HG03469 (cell line): ENCODE data around the gene STYX.
A peak's percentile ranks its signal among the peaks of the same experiment; 100 is the strongest.

Experiments used
- ATAC-seq: cut with Tn5 transposase; IDR thresholded peaks from one replicate; pipeline ENCODE4 v1.9.1; 2021; ENCODE audit warnings: mild to moderate bottlenecking, moderate library complexity, moderate number of reproducible peaks; ENCODE audit not compliant: unreplicated experiment

The STYX gene

GRCh38 chr14:52729925-52730708 is at the start of gene STYX:
Gene STYX, plus strand, starts transcription at chr14:52730166. Its CDS starts 309 bp downstream, at chr14:52730475.
- peak; percentile 90 for ATAC-seq

GRCh38 chr14:52683985-52684520 is 45.9 kb upstream of the STYX start:
- no peak for ATAC-seq

GRCh38 chr14:52686176-52686575 is 43.8 kb upstream of the STYX start:
- ATAC-seq = no peak

- no peak for ATAC-seq
Measured at GRCh38 chr14:52690983-52691760, 38.8 kb upstream of the STYX start.

- ATAC-seq = no peak
Measured at GRCh38 chr14:52692248-52692962, 37.6 kb upstream of the STYX start.

GRCh38 chr14:52693036-52693435 is 36.9 kb upstream of the STYX start:
- ATAC-seq = no peak

- ATAC-seq = no peak
Measured at GRCh38 chr14:52693532-52693931, 36.4 kb upstream of the STYX start.

- peak; percentile 40 for ATAC-seq
Measured at GRCh38 chr14:52694761-52695480, 35.0 kb upstream of the STYX start.

- peak; percentile 42 for ATAC-seq
Measured at GRCh38 chr14:52695481-52696091, 34.4 kb upstream of the STYX start, which contains the start of gene ERO1A. Gene ERO1A, minus strand, starts transcription at chr14:52695558. Its CDS starts 77 bp downstream, at chr14:52695481.

- ATAC-seq = no peak
Measured at GRCh38 chr14:52700701-52701172, 29.2 kb upstream of the STYX start.

- ATAC-seq = no peak
Measured at GRCh38 chr14:52701223-52701622, 28.7 kb upstream of the STYX start.

- no peak for ATAC-seq
Measured at GRCh38 chr14:52703225-52703624, 26.7 kb upstream of the STYX start.

GRCh38 chr14:52703664-52704063 is 26.3 kb upstream of the STYX start:
- no peak for ATAC-seq

GRCh38 chr14:52706286-52706685 is 23.7 kb upstream of the STYX start:
- ATAC-seq = no peak

- peak; percentile 89 for ATAC-seq
Measured at GRCh38 chr14:52706724-52707706, 23.0 kb upstream of the STYX start, which contains the start of gene PSMC6. Gene PSMC6, plus strand, starts transcription at chr14:52707200. Its CDS starts 20 bp downstream, at chr14:52707220.

GRCh38 chr14:52711666-52712065 is 18.3 kb upstream of the STYX start:
- ATAC-seq = no peak

GRCh38 chr14:52716155-52716554 is 13.8 kb upstream of the STYX start:
- no peak for ATAC-seq

- ATAC-seq = no peak
Measured at GRCh38 chr14:52723514-52724359, 6.2 kb upstream of the STYX start.
